Measurements from ENCODE around the gene CLDN5. TPM values are rescaled to one million over a fixed set of nuclear protein-coding genes. Genes with fewer than 3 reads are reported as not detected.

CLDN5 gene
- total RNA-seq, 1 donor from 2014 or later: not detected

DNA sequence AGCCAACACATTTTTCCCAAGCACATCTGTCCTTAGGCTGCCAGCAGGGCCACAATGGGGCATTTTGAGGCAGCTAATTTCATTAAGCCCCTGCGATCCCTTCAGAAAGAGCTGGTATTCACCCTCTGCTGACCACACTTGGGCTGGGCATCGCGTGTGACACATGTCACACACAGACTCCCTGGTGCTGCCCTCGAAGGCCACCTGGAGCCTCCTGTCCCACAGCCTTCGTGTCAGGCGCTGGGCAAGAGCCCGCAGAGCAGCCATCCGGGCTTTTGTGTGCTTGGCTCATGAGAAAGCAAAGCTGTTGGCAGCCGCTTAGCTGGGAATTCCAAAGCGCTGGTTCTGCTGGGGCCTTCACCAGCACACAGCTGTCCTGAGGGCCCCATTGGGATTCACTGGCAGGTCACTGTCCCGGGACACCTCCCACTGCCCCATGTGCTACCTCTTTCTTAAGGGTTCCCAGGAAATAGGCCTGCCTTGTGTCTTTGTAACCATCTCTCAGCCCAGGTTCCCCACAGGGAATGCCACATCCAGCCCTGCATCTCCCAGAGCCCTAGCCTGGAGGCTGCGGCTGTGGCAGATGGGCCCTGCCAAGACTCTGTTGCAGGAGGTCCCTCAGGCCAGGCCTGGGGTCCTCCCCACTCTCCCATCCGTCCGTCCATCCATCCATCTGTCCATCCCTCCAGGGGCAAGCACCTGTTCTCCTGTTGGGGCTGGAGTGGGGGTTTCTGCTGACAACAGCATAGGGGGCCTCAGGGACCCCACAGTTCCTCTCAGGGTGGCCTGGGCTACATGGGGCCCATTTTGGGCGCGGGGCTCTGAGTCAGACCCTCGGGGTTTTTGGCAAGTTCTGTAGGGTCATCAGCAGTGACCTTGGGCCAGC, 4.9 kb downstream of the CLDN5 start:
- no peak for TF ChIP-seq EZH2 (IDR thresholded peaks at IDR 0.05; ENCODE audit: insufficient read depth, low read length)
- TF ChIP-seq, protein P1, sequence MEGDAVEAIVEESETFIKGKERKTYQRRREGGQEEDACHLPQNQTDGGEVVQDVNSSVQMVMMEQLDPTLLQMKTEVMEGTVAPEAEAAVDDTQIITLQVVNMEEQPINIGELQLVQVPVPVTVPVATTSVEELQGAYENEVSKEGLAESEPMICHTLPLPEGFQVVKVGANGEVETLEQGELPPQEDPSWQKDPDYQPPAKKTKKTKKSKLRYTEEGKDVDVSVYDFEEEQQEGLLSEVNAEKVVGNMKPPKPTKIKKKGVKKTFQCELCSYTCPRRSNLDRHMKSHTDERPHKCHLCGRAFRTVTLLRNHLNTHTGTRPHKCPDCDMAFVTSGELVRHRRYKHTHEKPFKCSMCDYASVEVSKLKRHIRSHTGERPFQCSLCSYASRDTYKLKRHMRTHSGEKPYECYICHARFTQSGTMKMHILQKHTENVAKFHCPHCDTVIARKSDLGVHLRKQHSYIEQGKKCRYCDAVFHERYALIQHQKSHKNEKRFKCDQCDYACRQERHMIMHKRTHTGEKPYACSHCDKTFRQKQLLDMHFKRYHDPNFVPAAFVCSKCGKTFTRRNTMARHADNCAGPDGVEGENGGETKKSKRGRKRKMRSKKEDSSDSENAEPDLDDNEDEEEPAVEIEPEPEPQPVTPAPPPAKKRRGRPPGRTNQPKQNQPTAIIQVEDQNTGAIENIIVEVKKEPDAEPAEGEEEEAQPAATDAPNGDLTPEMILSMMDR (IDR thresholded peaks at IDR 0.05; ENCODE audit: insufficient read depth, low read depth, low read length): no peak
- Histone ChIP-seq H3K4me2 (ENCODE audit: low read length) (no peak overlapping the region), H3K79me2 (ENCODE audit: insufficient read depth, low read length) (no peaks in the 10 kb centered on the region), H3K9me3 (ENCODE audit: insufficient read depth, low read depth, low read length) (no peaks in the 10 kb centered on the region), H4K20me1 (ENCODE audit: insufficient read depth, low read length) (no peaks in the 10 kb centered on the region), H3K4me1 (ENCODE audit: insufficient read depth, low read length) (peaks cover 13% of the 10 kb centered on the region), H3K36me3 (ENCODE audit: insufficient read depth, low read length) (no peaks in the 10 kb centered on the region), H3K4me3 (ENCODE audit: insufficient read depth, low read depth, low read length) (no peak overlapping the region), H2AFZ (ENCODE audit: low read depth, low read length) (no peak overlapping the region), H3K27me3 (ENCODE audit: insufficient read depth, low read length) (peaks cover 3% of the 10 kb centered on the region), H3K9ac (ENCODE audit: low read length) (no peak overlapping the region), H3K27ac (ENCODE audit: low read depth, low read length) (no peak overlapping the region)
- Mint-ChIP-seq H3K27me3 (ENCODE audit: low read depth, unreplicated experiment) (peaks cover 35% of the 10 kb centered on the region), H3K4me1 (ENCODE audit: low read depth, unreplicated experiment) (peaks cover 9% of the 10 kb centered on the region), H3K4me3 (ENCODE audit: unreplicated experiment) (no peak overlapping the region), H3K36me3 (ENCODE audit: low read depth, unreplicated experiment) (no peaks in the 10 kb centered on the region), H3K9me3 (ENCODE audit: unreplicated experiment) (peaks cover 3% of the 10 kb centered on the region), H3K27ac (ENCODE audit: unreplicated experiment) (no peak overlapping the region)
- DNase-seq (ENCODE audit: low read depth): no peak
- no peak for FAIRE-seq

DNA sequence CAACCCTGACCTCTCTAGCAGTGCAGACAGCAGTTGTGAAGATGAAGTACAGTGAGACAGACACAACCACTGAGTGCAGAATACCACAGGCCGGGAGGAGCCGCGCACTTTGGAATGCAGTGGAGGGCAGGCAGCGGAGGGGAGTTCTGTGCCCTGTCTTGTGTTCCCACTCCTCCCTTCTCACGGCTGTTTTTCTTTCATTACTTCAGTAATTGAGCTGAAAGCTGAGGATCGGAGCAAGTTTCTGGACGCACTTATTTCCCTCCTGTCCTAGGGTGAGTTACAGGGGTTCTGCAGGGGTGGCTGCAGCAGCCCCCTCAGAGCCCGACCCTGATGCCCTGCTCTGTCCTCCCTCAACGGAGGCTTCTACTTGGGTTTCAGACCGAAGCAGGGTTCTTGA, 5.6 kb downstream of the CLDN5 start:
- H3K9me3 ChIP-seq (ENCODE audit: insufficient read depth, low read depth, low read length): no peaks in the 10 kb centered on the region
- no peaks in the 10 kb centered on the region for H4K20me1 ChIP-seq (ENCODE audit: insufficient read depth, low read length)
- no peak overlapping the region for H2AFZ ChIP-seq (ENCODE audit: low read depth, low read length)
- H3K27ac ChIP-seq (ENCODE audit: low read depth, low read length): no peak overlapping the region
- TF ChIP-seq, protein P1 (IDR thresholded peaks at IDR 0.05; ENCODE audit: insufficient read depth, low read depth, low read length): no peak
- TF ChIP-seq EZH2 (IDR thresholded peaks at IDR 0.05; ENCODE audit: insufficient read depth, low read length): no peak
- peaks cover 2% of the 10 kb centered on the region for H3K36me3 ChIP-seq (ENCODE audit: insufficient read depth, low read length)
- no peaks in the 10 kb centered on the region for H3K36me3 Mint-ChIP-seq (ENCODE audit: low read depth, unreplicated experiment)
- FAIRE-seq (no peak), DNase-seq (ENCODE audit: low read depth) (no peak)
- H3K4me3 Mint-ChIP-seq (ENCODE audit: unreplicated experiment): no peak overlapping the region
- no peaks in the 10 kb centered on the region for H3K79me2 ChIP-seq (ENCODE audit: insufficient read depth, low read length)
- H3K27me3 Mint-ChIP-seq (ENCODE audit: low read depth, unreplicated experiment): peaks cover 34% of the 10 kb centered on the region
- peaks cover 9% of the 10 kb centered on the region for H3K4me1 Mint-ChIP-seq (ENCODE audit: low read depth, unreplicated experiment)
- H3K9me3 Mint-ChIP-seq (ENCODE audit: unreplicated experiment): peaks cover 3% of the 10 kb centered on the region
- H3K4me1 ChIP-seq (ENCODE audit: insufficient read depth, low read length): peaks cover 7% of the 10 kb centered on the region
- no peak overlapping the region for H3K4me3 ChIP-seq (ENCODE audit: insufficient read depth, low read depth, low read length)
- no peak overlapping the region for H3K27ac Mint-ChIP-seq (ENCODE audit: unreplicated experiment)
- H3K27me3 ChIP-seq (ENCODE audit: insufficient read depth, low read length): peaks cover 3% of the 10 kb centered on the region
- no peak overlapping the region for H3K4me2 ChIP-seq (ENCODE audit: low read length)
- no peak overlapping the region for H3K9ac ChIP-seq (ENCODE audit: low read length)

All from astrocyte (in vitro differentiated cells and primary cell).